OCI-M2 (cell line): ENCODE results near the gene SLC26A2.

Experiments
- DNase-seq: peaks from one replicate; lab custom pipeline; 2025; ENCODE audit not compliant: unreplicated experiment; lab: John Stamatoyannopoulos, UW

SLC26A2 gene

DNA sequence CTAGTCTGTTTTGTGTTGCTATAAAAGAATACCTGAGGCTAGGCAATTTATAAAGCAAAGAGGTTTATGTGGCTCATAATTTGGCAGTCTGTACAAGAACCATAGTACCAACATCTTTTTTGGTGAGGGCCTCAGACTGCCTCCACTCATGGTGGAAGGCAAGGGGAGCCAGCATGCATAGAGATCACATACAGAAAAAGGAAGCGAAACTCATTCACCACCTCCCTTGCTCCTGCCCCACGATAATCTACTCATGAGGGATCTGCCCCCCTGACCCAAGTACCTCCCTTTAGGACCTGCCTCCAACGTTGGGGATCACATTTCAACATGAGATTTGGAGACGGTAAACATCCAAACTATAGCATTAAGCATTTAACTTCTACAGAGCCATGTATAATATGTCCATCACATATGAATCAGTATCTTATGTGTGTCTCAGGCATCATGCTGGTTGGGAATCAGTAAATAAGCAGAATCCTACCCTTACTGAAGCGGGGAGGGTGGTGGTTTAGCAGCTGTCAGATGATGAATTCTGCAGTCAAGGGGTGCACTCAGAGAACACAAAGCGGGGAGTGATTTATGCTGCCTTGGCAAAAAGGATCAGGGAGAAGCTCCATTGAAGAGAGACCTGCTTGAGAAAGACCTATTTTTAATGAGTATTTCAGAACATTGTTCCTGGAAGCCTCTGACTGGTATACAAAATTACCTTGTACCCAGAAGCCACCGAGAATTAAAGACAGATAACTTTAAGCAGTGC lies 74.8 kb downstream of the SLC26A2 start:
- no peak for DNase-seq

DNA sequence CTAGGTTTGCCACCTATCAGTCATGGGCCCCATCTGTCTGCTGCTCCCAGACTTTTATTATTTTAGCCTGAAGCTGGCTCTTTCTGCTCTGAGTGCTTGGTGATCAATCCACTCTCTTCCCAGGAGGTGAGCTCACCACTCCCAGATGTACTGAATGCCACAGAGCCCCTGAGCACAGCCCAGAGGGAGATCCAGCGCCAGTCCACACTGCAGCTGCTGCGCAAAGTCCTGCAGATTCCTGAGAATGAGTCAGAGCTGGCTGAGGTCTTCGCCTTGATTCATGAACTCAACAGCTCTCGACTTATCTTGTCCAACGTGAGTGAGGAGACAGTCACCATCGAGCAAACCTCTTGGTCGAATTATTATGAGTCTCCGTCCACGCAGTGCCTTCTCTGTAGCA lies 76.0 kb downstream of the SLC26A2 start:
- no peak for DNase-seq
